Neural progenitor cell (in vitro differentiated cells): ENCODE results near the gene AMBRA1. TPM values are rescaled to one million over a fixed set of nuclear protein-coding genes. Genes with fewer than 3 reads are reported as not detected.

Experiments
- DNase-seq: peaks from one replicate; pipeline ENCODE4 v3.0.0-alpha.2; 2016; ENCODE audit warnings: low spot score
- H2AFZ ChIP-seq: fragments of 200-600 bp; sonication (generic); replicated peaks from 2 replicates; pipeline ENCODE4 v1.6.1; 2016; ENCODE audit warnings: antibody characterized with exemption
- H3F3A ChIP-seq: fragments of 200-600 bp; sonication (generic); 2 replicates; pipeline ENCODE4 v1.6.1; 2016; ENCODE audit warnings: antibody characterized with exemption, low read depth
- H3K27ac ChIP-seq: fragments of 200-600 bp; sonication (generic); 2 replicates; pipeline ENCODE4 v1.5.1; 2016; ENCODE audit warnings: mild to moderate bottlenecking
- H3K27me3 ChIP-seq: fragments of 200-600 bp; sonication (generic); 2 replicates; pipeline ENCODE4 v1.6.1; 2016; ENCODE audit warnings: mild to moderate bottlenecking, moderate library complexity
- H3K36me3 ChIP-seq: fragments of 200-600 bp; sonication (generic); 2 replicates; pipeline ENCODE4 v1.5.1; 2016
- H3K4me1 ChIP-seq: fragments of 200-600 bp; sonication (generic); 2 replicates; pipeline ENCODE4 v1.6.1; 2016; ENCODE audit warnings: mixed run types
- H3K4me2 ChIP-seq: fragments of 200-600 bp; sonication (generic); 2 replicates; pipeline ENCODE4 v1.6.1; 2016
- H3K4me3 ChIP-seq: fragments of 200-600 bp; sonication (generic); 2 replicates; pipeline ENCODE4 v1.5.1; 2016
- H3K79me2 ChIP-seq: fragments of 200-600 bp; sonication (generic); 2 replicates; pipeline ENCODE4 v1.6.1; 2016; ENCODE audit warnings: low read depth
- H3K9ac ChIP-seq: fragments of 200-600 bp; sonication (generic); 2 replicates; pipeline ENCODE4 v1.6.1; 2016
- H3K9me3 ChIP-seq: fragments of 200-600 bp; sonication (generic); 2 replicates; pipeline ENCODE4 v1.5.1; 2016; ENCODE audit warnings: low read depth
- H4K20me1 ChIP-seq: fragments of 200-600 bp; sonication (generic); 2 replicates; pipeline ENCODE4 v1.6.1; 2016; ENCODE audit warnings: low read depth
- H3K27ac Mint-ChIP-seq: 3 replicates; pipeline ENCODE4 v1.8.0; 2021; ENCODE audit warnings: mixed read lengths
- H3K27me3 Mint-ChIP-seq: 2 replicates; pipeline ENCODE4 v1.8.0; 2022; ENCODE audit warnings: low read depth, mild to moderate bottlenecking, inconsistent platforms, moderate library complexity, mixed read lengths; ENCODE audit not compliant: insufficient read depth
- H3K36me3 Mint-ChIP-seq: 3 replicates; pipeline ENCODE4 v1.8.0; 2021; ENCODE audit warnings: mixed read lengths
- H3K4me1 Mint-ChIP-seq: 3 replicates; pipeline ENCODE4 v1.8.0; 2021; ENCODE audit warnings: mixed read lengths
- H3K4me3 Mint-ChIP-seq: 3 replicates; pipeline ENCODE4 v1.8.0; 2021; ENCODE audit warnings: mild to moderate bottlenecking, moderate library complexity, mixed read lengths
- H3K9me3 Mint-ChIP-seq: 3 replicates; pipeline ENCODE4 v1.8.0; 2020; ENCODE audit warnings: mixed read lengths
- EZH2 ChIP-seq: fragments of 200-600 bp; sonication (generic); IDR thresholded peaks from 2 replicates; pipeline ENCODE4 v1.6.1; 2017; ENCODE audit warnings: antibody characterized with exemption, mild to moderate bottlenecking, moderate library complexity
- EZH2phosphoT487 ChIP-seq: fragments of 200-600 bp; sonication (generic); IDR thresholded peaks from 2 replicates; pipeline ENCODE4 v1.6.1; 2017; ENCODE audit warnings: antibody characterized with exemption
- total RNA-seq: library from RNA; depleted of rRNA; stranded (reverse); fragments of >200 nt; gene quantifications from 2 replicates; pipeline ENCODE4 v1.2.3, GENCODE V29; 2015; ENCODE audit warnings: low replicate concordance
- TF ChIP-seq, protein P1 (sequence below): fragments of 200-600 bp; sonication (generic); IDR thresholded peaks from 2 replicates; pipeline ENCODE4 v1.5.1; 2017; ENCODE audit warnings: antibody characterized with exemption, mild to moderate bottlenecking

AMBRA1 gene
- total RNA-seq, 1 donor from 2014 or later: 20.7 TPM

DNA sequence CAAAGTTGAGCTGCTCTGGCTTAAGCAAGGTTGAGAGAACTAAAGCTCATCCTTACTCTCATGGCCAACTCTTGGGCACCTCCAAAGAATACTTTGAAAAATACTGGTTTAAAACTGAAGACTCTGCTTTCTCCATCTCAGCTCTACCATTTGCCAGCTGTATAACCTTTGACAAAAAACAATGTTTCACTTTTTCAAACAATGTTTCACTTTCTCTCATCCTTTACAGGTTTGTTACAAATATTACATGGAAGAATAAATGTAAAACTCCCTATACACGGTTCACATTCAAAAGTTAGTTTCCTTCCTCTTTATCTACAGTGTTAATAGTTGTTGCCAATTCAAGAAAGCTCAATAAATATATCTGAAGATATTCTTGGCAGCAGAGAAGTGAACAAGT, 19.2 kb downstream of the AMBRA1 start:
- no peak overlapping the region for H3K4me3 ChIP-seq
- no peaks in the 10 kb centered on the region for H3K27me3 Mint-ChIP-seq

DNA sequence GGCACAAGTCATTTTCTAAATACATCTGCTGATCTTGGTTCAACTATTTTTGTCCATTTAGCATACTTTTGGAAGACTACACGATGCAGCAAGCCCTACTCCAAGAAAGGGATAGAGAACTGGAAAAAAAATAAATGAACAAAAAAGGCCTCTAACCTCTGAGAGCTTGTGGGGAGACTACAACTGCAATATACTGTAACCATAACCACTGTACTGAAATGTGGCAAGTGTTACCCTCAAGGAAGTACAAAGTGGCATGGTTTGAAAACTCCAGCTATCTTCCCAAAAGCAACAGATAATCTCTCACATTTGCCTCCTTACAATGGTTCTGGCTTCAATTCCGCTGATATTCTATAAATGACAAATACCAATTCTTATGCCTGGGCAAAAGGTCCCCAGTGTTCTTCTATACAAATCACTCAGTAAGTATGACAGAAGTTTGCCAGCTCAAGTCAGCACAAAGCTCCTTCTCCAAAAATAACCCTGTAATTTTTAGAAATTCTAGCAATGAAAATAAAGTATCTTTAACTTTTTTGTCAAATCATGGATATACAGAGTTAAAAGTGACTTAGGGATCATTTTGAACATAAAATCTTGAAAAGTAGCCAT, 22.9 kb downstream of the AMBRA1 start:
- Mint-ChIP-seq H3K27me3 (no peaks in the 10 kb centered on the region), H3K4me3 (no peak overlapping the region), H3K36me3 (peaks cover 5% of the 10 kb centered on the region), H3K9me3 (peaks cover 5% of the 10 kb centered on the region), H3K4me1 (no peaks in the 10 kb centered on the region), H3K27ac (no peak overlapping the region)
- Histone ChIP-seq H3K9me3 (no peaks in the 10 kb centered on the region), H3K36me3 (no peaks in the 10 kb centered on the region), H3K27me3 (no peaks in the 10 kb centered on the region), H2AFZ (no peak overlapping the region), H3K27ac (no peak overlapping the region), H3K4me2 (no peak overlapping the region), H3K9ac (no peak overlapping the region), H3K4me1 (no peaks in the 10 kb centered on the region), H4K20me1 (peaks cover 5% of the 10 kb centered on the region), H3K79me2 (peaks cover 90% of the 10 kb centered on the region), H3F3A (no peaks in the 10 kb centered on the region), H3K4me3 (no peak overlapping the region)
- TF ChIP-seq, protein P1, sequence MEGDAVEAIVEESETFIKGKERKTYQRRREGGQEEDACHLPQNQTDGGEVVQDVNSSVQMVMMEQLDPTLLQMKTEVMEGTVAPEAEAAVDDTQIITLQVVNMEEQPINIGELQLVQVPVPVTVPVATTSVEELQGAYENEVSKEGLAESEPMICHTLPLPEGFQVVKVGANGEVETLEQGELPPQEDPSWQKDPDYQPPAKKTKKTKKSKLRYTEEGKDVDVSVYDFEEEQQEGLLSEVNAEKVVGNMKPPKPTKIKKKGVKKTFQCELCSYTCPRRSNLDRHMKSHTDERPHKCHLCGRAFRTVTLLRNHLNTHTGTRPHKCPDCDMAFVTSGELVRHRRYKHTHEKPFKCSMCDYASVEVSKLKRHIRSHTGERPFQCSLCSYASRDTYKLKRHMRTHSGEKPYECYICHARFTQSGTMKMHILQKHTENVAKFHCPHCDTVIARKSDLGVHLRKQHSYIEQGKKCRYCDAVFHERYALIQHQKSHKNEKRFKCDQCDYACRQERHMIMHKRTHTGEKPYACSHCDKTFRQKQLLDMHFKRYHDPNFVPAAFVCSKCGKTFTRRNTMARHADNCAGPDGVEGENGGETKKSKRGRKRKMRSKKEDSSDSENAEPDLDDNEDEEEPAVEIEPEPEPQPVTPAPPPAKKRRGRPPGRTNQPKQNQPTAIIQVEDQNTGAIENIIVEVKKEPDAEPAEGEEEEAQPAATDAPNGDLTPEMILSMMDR: no peak
- TF ChIP-seq EZH2phosphoT487 (no peak), EZH2 (no peak)
- DNase-seq: no peak

More for the DNA sequence above, 19.2 kb downstream of the AMBRA1 start:
- Histone ChIP-seq H3K36me3 (no peaks in the 10 kb centered on the region), H3K27me3 (no peaks in the 10 kb centered on the region), H2AFZ (no peak overlapping the region), H3K4me2 (no peak overlapping the region), H3K79me2 (peaks cover 91% of the 10 kb centered on the region), H4K20me1 (peaks cover 11% of the 10 kb centered on the region), H3K9ac (no peak overlapping the region), H3K9me3 (no peaks in the 10 kb centered on the region), H3F3A (no peaks in the 10 kb centered on the region), H3K27ac (no peak overlapping the region), H3K4me1 (no peaks in the 10 kb centered on the region)
- Mint-ChIP-seq H3K9me3 (peaks cover 5% of the 10 kb centered on the region), H3K4me1 (no peaks in the 10 kb centered on the region), H3K27ac (no peak overlapping the region), H3K4me3 (no peak overlapping the region), H3K36me3 (peaks cover 14% of the 10 kb centered on the region)
- DNase-seq: no peak
- TF ChIP-seq EZH2phosphoT487: no peak
- no peak for TF ChIP-seq EZH2
- TF ChIP-seq, protein P1: no peak

DNA sequence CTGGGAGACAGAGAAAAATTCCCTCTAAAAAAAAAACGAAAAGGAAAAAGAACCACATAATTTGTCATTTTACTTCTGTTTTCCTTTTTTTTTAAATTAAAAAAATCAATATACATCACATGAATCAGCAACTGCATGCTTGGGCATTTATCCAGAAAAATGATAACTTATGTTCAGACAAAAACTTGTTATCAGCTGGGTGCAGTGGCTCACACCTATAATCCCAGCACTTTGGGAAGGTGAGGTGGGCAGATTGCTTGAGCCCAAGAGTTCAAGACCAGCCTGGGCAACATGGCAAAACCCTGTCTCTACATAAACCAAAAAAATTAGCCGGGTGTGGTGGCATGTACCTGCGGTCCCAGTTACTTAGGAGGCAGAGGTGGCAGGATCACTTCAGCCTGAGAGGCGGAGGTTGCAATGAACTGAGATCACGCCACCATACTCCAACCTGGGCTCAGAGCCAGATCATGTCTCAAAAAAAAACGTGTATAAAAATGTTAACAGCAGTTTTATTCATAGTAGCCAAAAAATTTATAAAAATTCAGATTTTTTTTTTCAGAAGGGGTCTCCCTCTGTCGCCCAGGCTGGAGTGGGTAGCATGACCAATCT, 28.5 kb downstream of the AMBRA1 start:
- Histone ChIP-seq H3K4me3 (no peak overlapping the region), H3K4me2 (no peak overlapping the region), H3K36me3 (no peaks in the 10 kb centered on the region), H3K9me3 (no peaks in the 10 kb centered on the region), H3K4me1 (no peaks in the 10 kb centered on the region), H3K27ac (no peak overlapping the region), H3F3A (no peaks in the 10 kb centered on the region), H3K79me2 (peaks cover 98% of the 10 kb centered on the region), H2AFZ (no peak overlapping the region), H3K27me3 (no peaks in the 10 kb centered on the region), H3K9ac (no peak overlapping the region), H4K20me1 (peaks cover 31% of the 10 kb centered on the region)
- no peak for DNase-seq
- H3K36me3 Mint-ChIP-seq: no peaks in the 10 kb centered on the region
- no peaks in the 10 kb centered on the region for H3K4me1 Mint-ChIP-seq
- H3K27ac Mint-ChIP-seq: no peak overlapping the region
- no peaks in the 10 kb centered on the region for H3K9me3 Mint-ChIP-seq
- TF ChIP-seq, protein P1: no peak
- TF ChIP-seq EZH2phosphoT487: no peak
- no peak overlapping the region for H3K4me3 Mint-ChIP-seq
- H3K27me3 Mint-ChIP-seq: no peaks in the 10 kb centered on the region
